Gastroesophageal sphincter (tissue), 4 donors: Measurements from ENCODE around the gene KLHL29. TPM values are rescaled to one million over a fixed set of nuclear protein-coding genes. Genes with fewer than 3 reads are reported as not detected.

Experiments
- ATAC-seq: fragments of 150-250 bp; one replicate; pipeline ENCODE4 v1.9.1; 2016; ENCODE audit warnings: mild to moderate bottlenecking, moderate library complexity
- H3K27ac ChIP-seq, 4 donors: fragments of 200-600 bp; sonication (generic) in 3 of 4; 1 replicate in 3 of 4; 2 replicates in 1 of 4; pipeline ENCODE4 v1.5.1; 2016 to 2019
- H3K27me3 ChIP-seq: fragments of 200-600 bp; sonication (generic); one replicate; pipeline ENCODE4 v1.5.1; 2019
- H3K36me3 ChIP-seq, 2 donors: fragments of 200-600 bp; sonication (generic); one replicate each; pipeline ENCODE4 v1.5.1; 2019; ENCODE audit warnings: control low read depth in 1 of 2
- H3K4me1 ChIP-seq, 3 donors: fragments of 200-600 bp; sonication (generic); 1 replicate in 2 of 3; 2 replicates in 1 of 3; pipeline ENCODE4 v1.5.1; 2016 to 2019; ENCODE audit warnings: control low read depth in 2 of 3
- H3K4me3 ChIP-seq, 2 donors: fragments of 200-600 bp; sonication (generic); one replicate each; pipeline ENCODE4 v1.5.1; 2019; ENCODE audit warnings: mild to moderate bottlenecking in 1 of 2, moderate library complexity in 1 of 2
- H3K9me3 ChIP-seq, 3 donors: fragments of 200-600 bp; sonication (generic); one replicate each; pipeline ENCODE4 v1.5.1; 2017 to 2019; ENCODE audit warnings: control low read depth in 2 of 3
- CTCF ChIP-seq, 4 experiments: fragments of 200-600 bp in 2 of 4; fragments of 450-650 bp in 2 of 4; sonication (generic) in 1 of 4; IDR thresholded peaks; one replicate each; pipeline ENCODE4 v1.5.1; 2017 to 2019; ENCODE audit warnings: antibody characterized with exemption in 4 of 4, mild to moderate bottlenecking in 2 of 4, moderate library complexity in 2 of 4
- EP300 ChIP-seq: sonication (generic); formaldehyde crosslinking; IDR thresholded peaks from one replicate; pipeline ENCODE4 v1.6.1; 2017; ENCODE audit warnings: antibody characterized with exemption, mild to moderate bottlenecking
- POLR2A ChIP-seq, 2 donors: fragments of 450-650 bp; IDR thresholded peaks; one replicate each; pipeline ENCODE4 v1.6.1; 2017; ENCODE audit warnings: antibody characterized with exemption in 2 of 2, mild to moderate bottlenecking in 2 of 2, moderate library complexity in 1 of 2
- POLR2AphosphoS5 ChIP-seq: sonication (generic); formaldehyde crosslinking; IDR thresholded peaks from one replicate; pipeline ENCODE4 v1.6.1; 2017; ENCODE audit warnings: antibody characterized with exemption
- WGBS, 2 donors: methylation state at CpG; one replicate each; pipeline ENCODE4 v1.1.5; 2018; ENCODE audit warnings: low coverage in 1 of 2; 5-methylcytosine and 5-hydroxymethylcytosine counted together
- total RNA-seq, 4 donors: library from RNA; depleted of rRNA; stranded (reverse); fragments of >200 nt; gene quantifications; one replicate each; pipeline ENCODE4 v1.1.0, GENCODE V29; 2016

Gene KLHL29
- total RNA-seq, 4 donors from 2014 or later: 15.2 to 31.5 (median 24.2) TPM

DNA sequence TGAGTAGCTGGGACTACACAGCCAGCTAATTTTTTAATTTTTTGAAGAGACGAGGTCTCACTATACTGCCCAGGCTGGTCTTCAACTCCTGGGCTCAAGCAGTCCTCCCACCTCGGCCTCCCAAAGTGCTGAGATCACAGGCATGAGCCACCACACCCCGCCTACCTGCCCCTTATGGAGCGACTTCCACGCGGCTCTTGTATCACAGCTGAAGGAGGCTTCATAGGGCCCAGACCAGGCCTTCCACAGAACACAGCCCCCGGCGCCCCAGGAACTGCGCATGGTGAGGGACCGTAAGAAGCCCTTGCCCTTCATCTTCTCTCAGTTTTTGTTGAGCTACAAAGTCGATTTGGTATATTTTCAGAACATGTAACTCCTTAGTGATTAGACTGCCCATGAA, 220.3 kb downstream of the KLHL29 start:
- peak overlapping the region in 1 of 4 donors; percentile 94 for H3K27ac ChIP-seq
- WGBS, 2 donors: 98 to 100% methylated on average over 1 to 9 of the region's 11 CpGs

GRCh38 chr2:23606196-23606595, 221.2 kb downstream of the KLHL29 start:
- H3K27me3 ChIP-seq: no peaks in the 10 kb centered on the region
- 76 to 84% methylated on average over 8 to 9 of the region's 9 CpGs for WGBS, 2 donors
- no peak for ATAC-seq
- peaks cover 0 to 7% (median 0%) of the 10 kb centered on the region in 3 donors for H3K9me3 ChIP-seq
- H3K27ac ChIP-seq: no peak overlapping the region
- H3K36me3 ChIP-seq: no peaks in the 10 kb centered on the region
- no peak overlapping the region for H3K4me3 ChIP-seq
- TF ChIP-seq EP300: no peak
- peak; percentile 24 for TF ChIP-seq POLR2AphosphoS5
- peaks cover 0 to 40% (median 13%) of the 10 kb centered on the region in 3 donors for H3K4me1 ChIP-seq

More for the DNA sequence above, 220.3 kb downstream of the KLHL29 start:
- ATAC-seq: no peak
- Histone ChIP-seq H3K4me1 (peaks cover 0 to 50% (median 13%) of the 10 kb centered on the region in 3 donors), H3K9me3 (peaks cover 0 to 7% (median 0%) of the 10 kb centered on the region in 3 donors), H3K36me3 (no peaks in the 10 kb centered on the region), H3K27me3 (no peaks in the 10 kb centered on the region), H3K4me3 (no peak overlapping the region)
- TF ChIP-seq EP300 (no peak), CTCF (IDR thresholded peaks at IDR 0.05) (no peak), POLR2AphosphoS5 (no peak), POLR2A (IDR thresholded peaks at IDR 0.05) (no peak)

GRCh38 chr2:23606968-23607367, 222.0 kb downstream of the KLHL29 start:
- no peaks in the 10 kb centered on the region for H3K27me3 ChIP-seq

DNA sequence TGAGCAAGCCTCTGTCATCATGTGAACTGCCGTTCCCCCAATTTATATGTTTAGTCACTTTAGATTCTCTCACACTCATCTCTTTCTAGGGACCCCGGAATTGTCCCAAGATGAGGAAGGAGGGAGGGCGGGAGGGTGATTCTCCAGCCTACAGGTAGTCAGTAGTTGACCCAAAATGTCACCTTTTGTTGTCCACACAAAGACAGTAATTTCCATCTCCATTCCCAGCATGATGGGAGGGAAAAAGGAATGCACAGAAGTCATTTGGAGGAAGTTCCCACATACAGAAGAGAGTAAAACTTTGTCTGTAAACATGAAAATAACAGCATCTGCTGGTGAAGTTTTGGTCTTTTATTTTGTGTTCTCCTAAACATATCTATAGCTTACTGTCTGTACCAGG, 222.9 kb downstream of the KLHL29 start:
- Histone ChIP-seq H3K9me3 (peaks cover 0 to 7% (median 0%) of the 10 kb centered on the region in 3 donors), H3K4me1 (peaks cover 0 to 23% (median 7%) of the 10 kb centered on the region in 3 donors), H3K27ac (no peak overlapping the region), H3K4me3 (no peak overlapping the region), H3K27me3 (no peaks in the 10 kb centered on the region), H3K36me3 (no peaks in the 10 kb centered on the region)
- TF ChIP-seq POLR2AphosphoS5: no peak
- TF ChIP-seq EP300: no peak
- no peak for TF ChIP-seq CTCF (IDR thresholded peaks at IDR 0.05)
- no peak for TF ChIP-seq POLR2A (IDR thresholded peaks at IDR 0.05)
- no peak for ATAC-seq
- 84% methylated on average over 3 of the region's 3 CpGs; no CpG with 5 or more reads in 1 of the 2 donors for WGBS, 2 donors

More at GRCh38 chr2:23606968-23607367, 222.0 kb downstream of the KLHL29 start:
- Histone ChIP-seq H3K4me3 (no peak overlapping the region), H3K27ac (peak overlapping the region in 1 of 4 donors; percentile 2), H3K9me3 (peaks cover 0 to 7% (median 0%) of the 10 kb centered on the region in 3 donors), H3K36me3 (no peaks in the 10 kb centered on the region), H3K4me1 (peaks cover 0 to 32% (median 13%) of the 10 kb centered on the region in 3 donors)
- TF ChIP-seq CTCF (IDR thresholded peaks at IDR 0.05): no peak
- no peak for TF ChIP-seq EP300
- no peak for TF ChIP-seq POLR2AphosphoS5
- TF ChIP-seq POLR2A (IDR thresholded peaks at IDR 0.05): no peak
- ATAC-seq: no peak

DNA sequence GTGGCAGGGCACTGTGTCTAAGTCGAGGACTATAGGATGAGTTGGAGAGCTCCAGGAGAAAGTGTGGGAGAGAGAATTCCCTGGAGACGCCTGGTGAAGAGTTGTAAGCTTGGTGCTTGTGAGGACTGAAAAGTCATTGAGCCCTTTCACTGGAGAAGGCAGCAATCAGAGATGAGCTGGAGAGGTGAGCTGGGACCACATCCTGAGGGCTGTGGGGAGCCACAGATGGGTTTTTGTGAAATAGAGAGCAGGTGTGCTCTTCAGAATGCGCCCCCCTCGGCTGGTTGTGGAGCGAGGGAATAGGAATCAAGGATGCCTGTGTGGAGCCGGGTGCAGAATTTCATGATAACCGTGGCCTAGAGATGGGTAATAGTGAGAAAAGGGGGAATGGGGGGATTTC, 224.3 kb downstream of the KLHL29 start:
- ATAC-seq: no peak
- H3K36me3 ChIP-seq: no peaks in the 10 kb centered on the region
- 84 to 92% methylated on average over 3 to 5 of the region's 7 CpGs for WGBS, 2 donors
- no peak overlapping the region for H3K4me3 ChIP-seq
- H3K4me1 ChIP-seq: peaks cover 0 to 13% (median 0%) of the 10 kb centered on the region in 3 donors
- no peak overlapping the region for H3K27ac ChIP-seq
- no peaks in the 10 kb centered on the region for H3K27me3 ChIP-seq
- TF ChIP-seq EP300: no peak
- TF ChIP-seq POLR2AphosphoS5: no peak
- no peak for TF ChIP-seq POLR2A (IDR thresholded peaks at IDR 0.05)
- no peak for TF ChIP-seq CTCF (IDR thresholded peaks at IDR 0.05)
- H3K9me3 ChIP-seq: peaks cover 0 to 7% (median 0%) of the 10 kb centered on the region in 3 donors
